ENCODE results near the gene PACS1. TPM values are rescaled to one million over a fixed set of nuclear protein-coding genes. Genes with fewer than 3 reads are reported as not detected.

The PACS1 gene
- total and polyA plus RNA-seq, 9 donors, result 22.4 to 92.9 (median 73.9) TPM

DNA sequence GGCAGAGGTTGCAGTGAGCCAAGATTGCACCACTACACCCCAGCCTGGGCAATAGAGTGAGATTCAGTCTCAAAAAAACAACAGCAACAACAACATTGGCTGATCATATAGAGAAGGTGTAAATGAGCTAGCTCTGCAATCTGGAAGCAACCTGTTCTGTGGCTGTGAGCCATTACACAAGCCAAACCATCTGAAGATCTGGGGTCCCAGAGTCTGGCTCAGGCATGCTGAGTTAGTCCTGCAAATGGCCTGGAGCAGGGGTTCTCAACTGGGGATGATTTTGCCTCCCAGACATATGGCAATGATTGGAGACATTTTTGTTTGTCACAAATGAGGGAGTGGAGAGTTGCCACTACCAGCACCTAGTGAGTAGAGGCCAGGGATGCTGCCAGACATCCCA lies 156.0 kb downstream of the PACS1 start:
- DNase-seq, result no peak
- Histone ChIP-seq H3K4me3 (no peak overlapping the region), H3K27ac (no peak overlapping the region), H3K27me3 (no peaks in the 10 kb centered on the region), H3K9me3 (no peaks in the 10 kb centered on the region), H3K36me3 (no peaks in the 10 kb centered on the region), H3K4me1 (ENCODE audit: insufficient read depth) (no peaks in the 10 kb centered on the region)
- no peak for TF ChIP-seq POLR2A (IDR thresholded peaks at IDR 0.05)
- TF ChIP-seq, protein P1, sequence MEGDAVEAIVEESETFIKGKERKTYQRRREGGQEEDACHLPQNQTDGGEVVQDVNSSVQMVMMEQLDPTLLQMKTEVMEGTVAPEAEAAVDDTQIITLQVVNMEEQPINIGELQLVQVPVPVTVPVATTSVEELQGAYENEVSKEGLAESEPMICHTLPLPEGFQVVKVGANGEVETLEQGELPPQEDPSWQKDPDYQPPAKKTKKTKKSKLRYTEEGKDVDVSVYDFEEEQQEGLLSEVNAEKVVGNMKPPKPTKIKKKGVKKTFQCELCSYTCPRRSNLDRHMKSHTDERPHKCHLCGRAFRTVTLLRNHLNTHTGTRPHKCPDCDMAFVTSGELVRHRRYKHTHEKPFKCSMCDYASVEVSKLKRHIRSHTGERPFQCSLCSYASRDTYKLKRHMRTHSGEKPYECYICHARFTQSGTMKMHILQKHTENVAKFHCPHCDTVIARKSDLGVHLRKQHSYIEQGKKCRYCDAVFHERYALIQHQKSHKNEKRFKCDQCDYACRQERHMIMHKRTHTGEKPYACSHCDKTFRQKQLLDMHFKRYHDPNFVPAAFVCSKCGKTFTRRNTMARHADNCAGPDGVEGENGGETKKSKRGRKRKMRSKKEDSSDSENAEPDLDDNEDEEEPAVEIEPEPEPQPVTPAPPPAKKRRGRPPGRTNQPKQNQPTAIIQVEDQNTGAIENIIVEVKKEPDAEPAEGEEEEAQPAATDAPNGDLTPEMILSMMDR (IDR thresholded peaks at IDR 0.05), result no peak
- no peak for TF ChIP-seq EP300 (IDR thresholded peaks at IDR 0.05)
- intact Hi-C loops (cut with DNase I), result loop anchor here in 1 of 4 donors (10.0 kb wide), 1 partner anchor 59 kb away; the partner anchor contains the start of gene YIF1A

DNA sequence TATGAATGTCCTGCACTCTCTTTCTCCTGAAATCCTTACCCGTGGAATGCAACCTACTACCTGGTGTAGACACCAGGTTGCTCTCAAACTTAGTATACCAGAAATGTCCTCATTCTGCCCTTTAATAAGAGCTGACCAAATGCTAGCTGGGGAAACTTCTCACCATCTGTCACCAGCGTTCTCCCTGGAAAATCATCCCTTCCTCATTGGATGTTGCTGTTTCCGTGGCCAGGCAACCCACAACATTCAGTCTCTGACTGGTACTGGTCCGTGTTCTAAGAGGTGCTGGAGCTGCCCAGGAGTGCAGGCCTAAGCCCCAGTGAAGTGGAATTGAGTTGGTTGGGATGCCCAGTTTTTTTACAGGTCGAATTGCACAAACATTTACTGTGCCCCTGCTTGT lies 157.6 kb downstream of the PACS1 start:
- no peak overlapping the region for H3K4me3 ChIP-seq
- TF ChIP-seq POLR2A (IDR thresholded peaks at IDR 0.05) (no peak), EP300 (IDR thresholded peaks at IDR 0.05) (no peak)
- TF ChIP-seq, protein P1 (IDR thresholded peaks at IDR 0.05), result no peak
- H3K4me1 ChIP-seq (ENCODE audit: insufficient read depth), result no peaks in the 10 kb centered on the region
- intact Hi-C loops (cut with DNase I), result loop anchor here in 1 of 4 donors (10.0 kb wide), 1 partner anchor 57 kb away; the partner anchor contains the start of gene YIF1A
- no peak overlapping the region for H3K27ac ChIP-seq
- no peaks in the 10 kb centered on the region for H3K27me3 ChIP-seq
- no peak for DNase-seq
- no peaks in the 10 kb centered on the region for H3K9me3 ChIP-seq
- WGBS, 3 donors, result 83 to 89% (median 85%) methylated on average over 5 of the region's 5 CpGs
- no peaks in the 10 kb centered on the region for H3K36me3 ChIP-seq

DNA sequence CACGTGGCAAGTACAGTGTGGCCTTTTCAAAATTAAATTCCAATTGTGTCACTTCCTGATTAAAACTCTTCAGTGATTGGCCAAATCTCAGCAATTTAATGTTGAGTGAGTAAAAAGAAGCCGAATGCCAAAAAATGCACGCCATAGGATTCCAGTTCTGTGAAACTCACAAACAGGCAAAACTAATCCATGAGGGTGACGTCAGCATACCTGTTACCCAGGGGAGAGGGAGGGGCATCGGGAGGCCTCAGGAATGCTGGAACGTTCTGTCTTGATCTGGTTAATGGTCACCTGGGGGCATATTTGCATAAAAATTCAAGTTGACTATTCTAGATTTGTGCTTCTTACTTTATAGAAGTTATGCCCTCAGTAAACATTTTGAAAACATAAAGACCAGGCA lies 158.4 kb downstream of the PACS1 start:
- Histone ChIP-seq H3K27ac (no peak overlapping the region), H3K4me3 (no peak overlapping the region), H3K27me3 (no peaks in the 10 kb centered on the region), H3K4me1 (ENCODE audit: insufficient read depth) (no peaks in the 10 kb centered on the region), H3K36me3 (no peaks in the 10 kb centered on the region), H3K9me3 (no peaks in the 10 kb centered on the region)
- WGBS, 3 donors, result 81 to 89% (median 84%) methylated on average over 6 of the region's 6 CpGs
- intact Hi-C loops (cut with DNase I), result loop anchor here in 1 of 4 donors (10.0 kb wide), 1 partner anchor 56 kb away; the partner anchor contains the start of gene YIF1A
- TF ChIP-seq, protein P1 (IDR thresholded peaks at IDR 0.05), result no peak
- no peak for TF ChIP-seq POLR2A (IDR thresholded peaks at IDR 0.05)
- TF ChIP-seq EP300 (IDR thresholded peaks at IDR 0.05), result no peak
- no peak for DNase-seq

DNA sequence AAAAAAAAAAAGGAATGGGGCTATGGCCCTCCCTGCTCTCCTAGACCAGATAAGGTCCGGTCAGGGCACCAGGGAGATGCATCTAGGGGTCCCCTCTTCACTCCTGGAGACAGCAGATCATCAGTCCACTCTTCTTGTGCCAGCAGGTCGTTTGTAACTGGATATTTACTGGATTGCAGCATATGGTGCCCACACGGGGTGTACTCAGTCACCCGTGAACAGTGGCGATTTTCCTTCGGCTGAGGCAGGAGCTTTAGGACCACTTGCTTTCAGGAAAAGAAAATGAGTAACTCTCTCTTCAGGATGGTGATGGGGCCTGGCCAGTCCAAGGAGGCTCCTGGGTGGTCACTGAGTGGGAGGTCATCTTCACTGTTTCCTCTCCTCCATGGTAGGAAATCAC lies 160.1 kb downstream of the PACS1 start:
- Histone ChIP-seq H3K36me3 (no peaks in the 10 kb centered on the region), H3K27ac (no peak overlapping the region), H3K4me1 (ENCODE audit: insufficient read depth) (no peaks in the 10 kb centered on the region), H3K4me3 (no peak overlapping the region), H3K27me3 (no peaks in the 10 kb centered on the region), H3K9me3 (no peaks in the 10 kb centered on the region)
- intact Hi-C loops (cut with DNase I), result no loop called here
- WGBS, 3 donors, result 78 to 81% (median 80%) methylated on average over 6 of the region's 6 CpGs
- TF ChIP-seq POLR2A (IDR thresholded peaks at IDR 0.05) (no peak), EP300 (IDR thresholded peaks at IDR 0.05) (no peak)
- TF ChIP-seq, protein P1 (IDR thresholded peaks at IDR 0.05), result no peak
- DNase-seq, result no peak

Measured in ovary (tissue), 9 donors.